Right ventricle myocardium superior (tissue), 1 donor: ENCODE measurements around the gene PCDHB13. TPM values are rescaled to one million over a fixed set of nuclear protein-coding genes. Genes with fewer than 3 reads are reported as not detected.
"Not testable (repeated sequence)": the region's sequence is repeated elsewhere in the genome, so short reads cannot be mapped to it uniquely, and the experiment has no call there.

Experiments used
- ATAC-seq: fragments of 200-7000 bp; cut with Tn5 transposase; one replicate; pipeline ENCODE4 v1.9.1; 2020; ENCODE audit warnings: mild to moderate bottlenecking; ENCODE audit not compliant: poor library complexity
- DNase-seq: peaks from one replicate; pipeline ENCODE4 v3.0.0-alpha.2; 2020
- intact Hi-C: fragments of 100-400 bp; cut with DNase I; formaldehyde crosslinking; loops from one replicate; pipeline ENCODE4 v1.11.2; 2022
- total RNA-seq: library from RNA; stranded (reverse); fragmentation: NEBNext Ultra II Directional; extraction: Animal tissue kit (Norgen Biotek cat#: 25700); gene quantifications from one replicate; pipeline ENCODE4 v1.2.1, GENCODE V29; 2021
- donor health status: DM: no; HTN: yes; CAD: no; lungs with severe emphysema.

PCDHB13 gene
- total RNA-seq, 1 donor from 2014 or later: 2.8 TPM

- intact Hi-C loops: loop anchor here (5.0 kb wide), 1 partner anchor 315 kb away; no protein-coding TSS in a partner anchor
- not testable (repeated sequence) for ATAC-seq, DNase-seq
Measured at GRCh38 chr5:141246971-141247370, 33.3 kb downstream of the PCDHB13 start.

GRCh38 chr5:141247434-141247833, 33.7 kb downstream of the PCDHB13 start:
- not testable (repeated sequence) for ATAC-seq, DNase-seq
- intact Hi-C loops: loop anchor here (5.0 kb wide), 1 partner anchor 315 kb away; no protein-coding TSS in a partner anchor

GRCh38 chr5:141250576-141250975, 36.9 kb downstream of the PCDHB13 start:
- no peak for ATAC-seq
- no peak for DNase-seq
- intact Hi-C loops: no loop called here

- DNase-seq (no peak), ATAC-seq (no peak)
- intact Hi-C loops: no loop called here
Measured at GRCh38 chr5:141258464-141258863, 44.7 kb downstream of the PCDHB13 start.

- no peak for ATAC-seq
- intact Hi-C loops: no loop called here
- DNase-seq: no peak
Measured at GRCh38 chr5:141258948-141259347, 45.2 kb downstream of the PCDHB13 start.

GRCh38 chr5:141260458-141261237, 46.9 kb downstream of the PCDHB13 start:
- no peak for ATAC-seq
- intact Hi-C loops: no loop called here

GRCh38 chr5:141261238-141261546, 47.5 kb downstream of the PCDHB13 start:
- ATAC-seq (no peak), DNase-seq (no peak)
- intact Hi-C loops: no loop called here

More at GRCh38 chr5:141260458-141261237, 46.9 kb downstream of the PCDHB13 start:
- DNase-seq: no peak

Other genes with a start within 250 kb of the PCDHB13 start
- gene PCDHAC2, start 247.4 kb upstream of the PCDHB13 start, total RNA-seq: 0.48 TPM
- gene PCDHB1, start 162.5 kb upstream of the PCDHB13 start, total RNA-seq: not detected
- 2.0 TPM for gene PCDHB2, start 119.3 kb upstream of the PCDHB13 start, total RNA-seq
- gene PCDHB3, start 113.4 kb upstream of the PCDHB13 start, total RNA-seq: 1.4 TPM
- 1.7 TPM for gene PCDHB4, start 92.1 kb upstream of the PCDHB13 start, total RNA-seq
- gene PCDHB5, start 78.7 kb upstream of the PCDHB13 start, total RNA-seq: 1.3 TPM
- 0.35 TPM for gene PCDHB6, start 63.9 kb upstream of the PCDHB13 start, total RNA-seq
- 0.62 TPM for gene PCDHB7, start 41.3 kb upstream of the PCDHB13 start, total RNA-seq
- 2.1 TPM for gene PCDHB8, start 36.1 kb upstream of the PCDHB13 start, total RNA-seq
- gene PCDHB16, start 31.5 kb upstream of the PCDHB13 start, total RNA-seq: 2.2 TPM
- gene PCDHB9, start 26.8 kb upstream of the PCDHB13 start, total RNA-seq: 0.81 TPM
- 0.81 TPM for gene PCDHB10, start 21.6 kb upstream of the PCDHB13 start, total RNA-seq
- gene PCDHB11, start 14.3 kb upstream of the PCDHB13 start, total RNA-seq: 0.73 TPM
- 1.0 TPM for gene PCDHB12, start 5.2 kb upstream of the PCDHB13 start, total RNA-seq
- 3.3 TPM for gene PCDHB14, start 9.4 kb downstream of the PCDHB13 start, total RNA-seq
- 3.9 TPM for gene PCDHB15, start 31.5 kb downstream of the PCDHB13 start, total RNA-seq
- 0.16 TPM for gene SLC25A2, start 90.1 kb downstream of the PCDHB13 start, total RNA-seq
- 101 TPM for gene TAF7, start 106.9 kb downstream of the PCDHB13 start, total RNA-seq
- 2.7 TPM for gene PCDHGA1, start 116.6 kb downstream of the PCDHB13 start, total RNA-seq
- gene PCDHGA2, start 124.8 kb downstream of the PCDHB13 start, total RNA-seq: 6.5 TPM
- 13.0 TPM for gene PCDHGA3, start 129.9 kb downstream of the PCDHB13 start, total RNA-seq
- 7.8 TPM for gene PCDHGB1, start 136.2 kb downstream of the PCDHB13 start, total RNA-seq
- 9.3 TPM for gene PCDHGA4, start 141.1 kb downstream of the PCDHB13 start, total RNA-seq
- 9.2 TPM for gene PCDHGB2, start 146.1 kb downstream of the PCDHB13 start, total RNA-seq
- 6.6 TPM for gene PCDHGA5, start 150.2 kb downstream of the PCDHB13 start, total RNA-seq
- 7.6 TPM for gene PCDHGB3, start 156.3 kb downstream of the PCDHB13 start, total RNA-seq
- 6.7 TPM for gene PCDHGA6, start 160.0 kb downstream of the PCDHB13 start, total RNA-seq
- 7.7 TPM for gene PCDHGA7, start 168.8 kb downstream of the PCDHB13 start, total RNA-seq
- gene PCDHGB4, start 173.8 kb downstream of the PCDHB13 start, total RNA-seq: 5.8 TPM
- 10.1 TPM for gene PCDHGA8, start 178.7 kb downstream of the PCDHB13 start, total RNA-seq
- 7.2 TPM for gene PCDHGB5, start 184.0 kb downstream of the PCDHB13 start, total RNA-seq
- 4.3 TPM for gene PCDHGA9, start 188.9 kb downstream of the PCDHB13 start, total RNA-seq
- 6.2 TPM for gene PCDHGB6, start 194.1 kb downstream of the PCDHB13 start, total RNA-seq
- gene PCDHGA10, start 199.1 kb downstream of the PCDHB13 start, total RNA-seq: 5.4 TPM
- 9.8 TPM for gene PCDHGB7, start 203.8 kb downstream of the PCDHB13 start, total RNA-seq
- gene PCDHGA11, start 207.1 kb downstream of the PCDHB13 start, total RNA-seq: 5.1 TPM
- 4.9 TPM for gene PCDHGA12, start 216.6 kb downstream of the PCDHB13 start, total RNA-seq